Subcutaneous adipose tissue (tissue), 4 donors: ENCODE data around the gene MRPL40. TPM values are rescaled to one million over a fixed set of nuclear protein-coding genes. Genes with fewer than 3 reads are reported as not detected.

Experiments used
- total RNA-seq, 4 donors: library from RNA; depleted of rRNA; stranded (reverse); fragments of >200 nt; gene quantifications; one replicate each; pipeline ENCODE4 v1.1.0, GENCODE V29; 2016
- TF ChIP-seq, protein P1 (sequence below): fragments of 450-650 bp; IDR thresholded peaks from one replicate; pipeline ENCODE4 v1.5.1; 2016; ENCODE audit warnings: low read depth, mild to moderate bottlenecking, control low read depth, antibody characterized with exemption, moderate library complexity

MRPL40 gene
- total RNA-seq, 4 donors from 2014 or later = 21.8 to 28.8 (median 25.5) TPM

DNA sequence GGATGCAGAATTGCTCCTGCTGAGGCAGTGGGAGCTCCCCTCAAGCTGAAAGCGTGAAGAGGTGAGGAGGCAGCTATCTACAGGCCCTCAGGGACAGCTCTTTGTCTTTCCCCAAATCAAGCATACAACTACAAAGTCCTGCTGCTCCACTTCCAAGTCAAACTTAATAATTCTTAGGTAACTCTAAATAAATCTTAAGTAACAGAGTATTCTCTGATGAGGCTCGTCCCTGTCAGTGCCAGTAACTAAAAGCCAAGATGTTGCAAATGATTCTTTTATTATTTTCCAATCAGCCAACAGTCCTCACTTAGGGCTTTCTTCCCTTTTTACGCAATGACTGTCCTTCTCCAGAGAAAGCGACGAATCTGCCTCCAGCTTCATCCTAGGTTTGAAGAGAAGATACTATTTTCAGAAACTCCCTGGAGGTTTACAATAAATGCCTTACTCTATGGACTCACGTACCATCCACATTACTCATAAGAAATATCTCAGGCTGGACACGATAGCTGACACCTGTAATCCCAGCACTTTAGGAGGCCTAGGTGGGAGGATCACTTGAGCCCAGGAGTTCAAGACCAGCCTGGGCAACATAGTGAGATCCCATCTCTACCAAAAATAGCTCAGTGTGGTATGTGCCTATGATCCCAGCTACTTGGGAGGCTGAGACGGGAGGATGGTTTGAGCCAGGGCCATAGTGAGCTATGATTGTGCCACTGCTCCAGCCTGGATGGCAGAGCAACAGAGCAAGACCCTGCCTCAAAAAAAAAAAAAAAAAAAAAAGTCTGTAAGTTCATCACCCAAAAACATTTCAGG is 18.2 kb downstream of the MRPL40 start:
- TF ChIP-seq, protein P1, sequence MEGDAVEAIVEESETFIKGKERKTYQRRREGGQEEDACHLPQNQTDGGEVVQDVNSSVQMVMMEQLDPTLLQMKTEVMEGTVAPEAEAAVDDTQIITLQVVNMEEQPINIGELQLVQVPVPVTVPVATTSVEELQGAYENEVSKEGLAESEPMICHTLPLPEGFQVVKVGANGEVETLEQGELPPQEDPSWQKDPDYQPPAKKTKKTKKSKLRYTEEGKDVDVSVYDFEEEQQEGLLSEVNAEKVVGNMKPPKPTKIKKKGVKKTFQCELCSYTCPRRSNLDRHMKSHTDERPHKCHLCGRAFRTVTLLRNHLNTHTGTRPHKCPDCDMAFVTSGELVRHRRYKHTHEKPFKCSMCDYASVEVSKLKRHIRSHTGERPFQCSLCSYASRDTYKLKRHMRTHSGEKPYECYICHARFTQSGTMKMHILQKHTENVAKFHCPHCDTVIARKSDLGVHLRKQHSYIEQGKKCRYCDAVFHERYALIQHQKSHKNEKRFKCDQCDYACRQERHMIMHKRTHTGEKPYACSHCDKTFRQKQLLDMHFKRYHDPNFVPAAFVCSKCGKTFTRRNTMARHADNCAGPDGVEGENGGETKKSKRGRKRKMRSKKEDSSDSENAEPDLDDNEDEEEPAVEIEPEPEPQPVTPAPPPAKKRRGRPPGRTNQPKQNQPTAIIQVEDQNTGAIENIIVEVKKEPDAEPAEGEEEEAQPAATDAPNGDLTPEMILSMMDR = no peak

DNA sequence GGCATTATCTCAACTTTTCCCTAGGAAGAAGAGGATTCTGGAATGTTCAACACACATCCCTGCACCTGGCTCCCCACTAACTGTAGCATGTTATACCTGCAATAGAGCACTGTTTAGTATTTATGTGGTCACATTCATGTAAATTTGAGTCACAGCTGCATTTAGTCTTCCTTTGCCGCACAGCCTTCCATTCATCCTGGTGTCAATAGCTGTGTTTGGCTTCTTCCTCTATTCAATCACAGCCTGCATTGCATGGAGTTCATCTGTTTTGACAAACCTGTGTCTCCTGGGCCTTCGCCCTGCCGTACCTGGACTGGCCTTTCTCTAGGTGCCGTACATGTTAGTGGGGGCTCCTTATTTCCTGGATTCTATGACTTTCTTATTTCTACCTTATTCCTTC is 19.2 kb downstream of the MRPL40 start:
- TF ChIP-seq, protein P1 = no peak

DNA sequence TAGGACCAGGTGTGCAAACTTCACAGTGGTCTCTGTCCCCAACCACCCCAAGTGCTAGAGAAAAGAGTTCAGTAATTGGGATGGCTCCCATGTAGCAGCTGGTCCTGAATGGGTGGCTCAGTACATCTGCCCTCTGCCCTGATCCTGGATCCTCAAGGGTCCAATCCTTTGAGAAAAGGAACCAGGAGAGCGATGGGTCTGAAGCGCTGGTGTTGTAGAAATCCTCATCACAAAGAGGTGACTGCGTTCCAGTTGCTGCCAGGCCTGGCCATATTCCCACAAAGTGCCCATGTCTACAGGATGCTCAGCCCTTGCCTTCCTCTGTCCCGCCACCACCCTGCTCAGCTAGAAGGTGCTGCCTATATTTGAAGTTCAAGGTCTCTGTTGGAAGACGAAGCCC is 21.4 kb downstream of the MRPL40 start:
- TF ChIP-seq, protein P1 = no peak

DNA sequence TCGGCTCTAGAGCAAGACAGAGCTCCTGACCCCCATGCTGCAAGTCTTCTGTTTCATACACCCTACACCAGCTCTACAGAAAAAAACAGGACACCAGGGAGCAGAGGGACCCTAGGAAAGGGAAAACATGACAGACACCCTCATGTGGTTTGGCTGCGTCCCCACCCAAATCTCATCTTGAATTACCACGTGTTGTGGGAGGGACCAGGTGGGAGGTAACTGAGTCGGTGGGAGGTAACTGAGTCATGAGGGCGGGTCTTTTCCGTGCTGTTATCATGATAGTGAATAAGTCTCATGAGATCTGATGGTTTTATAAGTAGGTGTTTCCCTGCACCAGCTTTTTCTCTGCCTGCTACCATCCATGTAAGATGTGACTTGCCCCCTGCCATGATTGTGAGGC is 21.8 kb downstream of the MRPL40 start:
- TF ChIP-seq, protein P1 = no peak

DNA sequence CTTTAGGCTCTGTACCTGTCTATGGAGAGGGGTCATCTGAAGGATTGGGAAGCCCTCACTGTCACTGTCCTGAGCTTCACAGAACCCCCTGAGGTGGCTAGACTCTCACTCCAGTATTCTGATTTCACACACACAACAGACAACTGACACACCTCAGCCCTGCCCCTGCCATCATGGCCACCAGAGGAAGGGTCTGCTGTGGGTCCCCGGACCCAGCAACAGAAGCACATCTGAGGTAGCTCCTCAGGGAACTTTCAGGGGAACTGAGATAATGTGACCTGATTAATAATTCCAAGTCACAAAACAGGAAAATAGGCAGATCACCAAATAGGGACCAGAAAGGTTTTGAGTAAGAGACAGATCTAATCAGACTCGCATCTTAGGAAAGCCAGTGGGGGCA is 22.7 kb downstream of the MRPL40 start:
- TF ChIP-seq, protein P1 = no peak

DNA sequence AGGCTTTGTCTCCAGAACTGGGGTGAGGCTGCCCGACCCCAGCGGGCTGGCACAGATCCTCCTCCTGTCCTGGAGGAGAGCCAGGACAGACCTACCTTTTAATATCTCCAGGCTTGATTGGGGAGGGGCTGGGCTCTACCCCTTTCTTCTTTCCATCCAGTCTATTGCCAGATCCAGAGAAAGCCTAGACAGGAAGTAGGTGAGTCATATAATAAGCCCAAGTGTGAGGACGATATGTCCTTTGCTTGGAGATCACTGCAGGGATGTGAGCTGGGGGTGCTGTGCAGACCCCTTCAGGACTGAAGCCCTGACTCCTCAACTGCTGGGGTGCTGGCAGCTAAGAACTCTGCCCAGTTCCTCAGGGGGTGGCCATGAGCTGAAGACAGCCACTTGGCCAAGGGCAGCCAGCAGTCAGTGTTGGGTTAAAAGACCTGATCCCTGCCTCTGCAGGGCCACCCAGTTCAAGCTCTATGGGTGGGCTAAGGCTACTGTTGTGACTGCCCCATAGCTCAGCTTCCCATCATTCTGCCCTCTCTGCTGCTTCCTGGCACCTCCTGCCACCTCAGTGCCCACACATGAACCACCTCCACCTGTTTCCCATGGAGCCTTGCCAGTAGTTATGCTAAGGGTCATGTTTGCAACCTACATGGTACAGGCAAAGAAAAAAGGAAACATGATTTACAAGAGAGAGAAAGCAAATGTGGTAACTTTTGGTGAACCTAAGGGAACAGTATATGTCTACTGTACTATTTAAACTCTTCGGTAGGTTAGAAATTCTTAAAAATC is 23.4 kb downstream of the MRPL40 start:
- TF ChIP-seq, protein P1 = no peak

DNA sequence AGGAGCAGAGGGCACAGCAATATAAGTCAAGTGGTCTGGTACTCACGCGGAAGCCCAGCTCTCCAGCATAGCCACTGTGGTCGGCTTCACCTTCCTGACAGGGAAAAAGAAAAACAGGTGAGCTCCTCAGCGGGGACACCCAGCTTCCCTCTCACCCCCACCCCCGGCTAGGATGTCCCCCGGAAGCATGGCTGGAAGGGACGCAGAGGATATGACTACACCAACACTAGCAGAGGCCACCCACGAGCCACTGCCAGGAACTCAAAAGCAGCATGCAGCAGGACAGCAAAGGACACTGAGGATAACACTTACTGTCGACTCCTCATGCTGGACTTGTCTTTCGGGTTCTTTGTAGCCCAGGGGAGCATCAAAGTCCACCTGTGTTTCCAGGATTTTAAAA is 24.2 kb downstream of the MRPL40 start:
- TF ChIP-seq, protein P1 = no peak
